HG03342 (cell line): Measurements from ENCODE around the gene NPTN.
"Not testable (repeated sequence)": the region's sequence is repeated elsewhere in the genome, so short reads cannot be mapped to it uniquely, and the experiment has no call there.

Experiments used
- ATAC-seq: cut with Tn5 transposase; IDR thresholded peaks from one replicate; pipeline ENCODE4 v1.9.1; 2021; ENCODE audit warnings: mild to moderate bottlenecking, moderate library complexity; ENCODE audit not compliant: unreplicated experiment

The NPTN gene

GRCh38 chr15:73601451-73602445, 31.4 kb downstream of the NPTN start:
- ATAC-seq, result no peak

- no peak for ATAC-seq
Measured at GRCh38 chr15:73600413-73601335, 32.5 kb downstream of the NPTN start.

DNA sequence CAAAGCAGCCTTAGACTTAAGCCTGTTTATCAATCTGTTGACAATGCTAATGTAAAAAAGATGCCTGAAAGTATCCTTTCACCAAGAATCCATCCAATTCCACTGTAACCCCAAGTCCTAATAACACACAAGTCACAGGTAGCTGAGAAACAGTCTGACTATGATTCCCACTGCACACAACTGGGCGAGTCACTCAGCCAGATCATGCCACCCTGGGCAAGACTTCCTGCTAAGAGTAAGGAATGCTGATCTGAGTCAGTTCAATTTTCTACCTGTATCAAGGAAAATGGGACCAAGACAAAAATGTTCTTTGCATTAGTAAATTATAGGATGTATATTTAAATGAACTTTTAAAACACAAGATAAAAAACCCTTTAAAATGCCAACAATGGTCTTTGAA, 33.3 kb downstream of the NPTN start:
- no peak for ATAC-seq

DNA sequence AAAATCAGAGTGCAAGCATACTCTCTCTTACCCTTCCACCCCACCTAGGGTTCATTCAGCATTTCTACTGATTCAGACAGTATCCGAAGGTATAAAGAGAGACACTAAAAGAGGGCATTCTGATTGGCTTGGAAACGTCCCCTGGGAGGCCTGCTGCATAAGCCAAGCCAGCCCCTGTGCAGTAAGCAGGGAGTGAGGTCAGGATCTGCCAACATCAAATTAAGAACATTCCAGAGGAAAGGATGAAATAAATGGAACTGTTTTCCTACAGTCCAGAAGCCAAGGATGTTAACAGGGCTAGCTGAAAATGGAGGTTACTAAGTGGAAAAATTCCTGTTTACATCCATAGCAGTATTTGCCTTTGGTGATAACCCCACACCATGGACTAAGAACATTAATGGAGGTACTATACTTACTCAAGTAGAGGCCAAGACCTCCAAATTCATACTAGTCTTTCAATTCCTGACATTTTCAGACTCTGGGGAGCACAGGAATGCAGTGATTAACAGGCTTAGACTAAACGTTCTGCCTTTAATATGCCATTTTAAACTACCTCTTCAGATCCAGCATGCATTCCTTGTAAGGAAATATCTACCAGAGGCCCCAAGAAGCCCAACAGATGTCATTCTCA, 34.5 kb downstream of the NPTN start:
- ATAC-seq, result no peak

GRCh38 chr15:73597036-73597638, 36.1 kb downstream of the NPTN start:
- ATAC-seq, result no peak

- no peak for ATAC-seq
Measured at GRCh38 chr15:73596174-73596573, 37.0 kb downstream of the NPTN start.

GRCh38 chr15:73594109-73594508, 39.1 kb downstream of the NPTN start:
- ATAC-seq, result no peak

DNA sequence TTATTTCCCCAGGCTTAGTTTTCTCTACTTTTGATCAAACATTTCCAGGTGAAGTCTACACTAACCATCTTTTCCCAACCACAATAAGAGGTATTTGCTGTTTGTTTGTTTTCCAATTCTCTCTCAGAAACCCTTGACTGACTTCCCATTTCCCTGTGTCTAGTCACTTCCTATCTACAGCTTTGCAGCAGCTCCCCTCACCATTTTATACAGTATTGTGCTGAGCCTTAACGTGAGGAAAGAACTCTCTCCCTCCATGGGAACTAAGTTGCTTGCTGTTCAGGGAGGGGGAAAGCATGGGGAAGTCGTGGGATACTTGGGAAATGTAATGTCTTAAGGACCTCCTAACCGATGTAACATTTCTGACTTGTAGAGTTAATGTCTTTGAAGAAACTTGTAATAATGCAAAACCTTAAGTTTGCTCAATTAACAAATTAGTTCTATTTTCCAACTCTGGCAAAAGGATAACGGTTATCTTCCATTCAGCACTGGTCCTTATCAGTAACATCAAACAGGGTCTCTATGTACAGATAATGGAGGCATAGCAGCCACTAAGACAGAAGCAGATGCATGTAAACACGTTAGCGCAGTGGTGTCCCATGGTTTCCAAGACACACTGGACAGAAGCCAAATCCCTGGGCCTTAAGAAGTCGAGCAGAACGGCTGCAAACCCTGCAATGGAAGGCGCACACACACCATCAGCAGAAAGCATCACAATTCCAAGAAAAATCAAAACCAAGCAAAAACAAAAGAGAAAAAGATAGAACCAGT, 39.7 kb downstream of the NPTN start:
- no peak for ATAC-seq

DNA sequence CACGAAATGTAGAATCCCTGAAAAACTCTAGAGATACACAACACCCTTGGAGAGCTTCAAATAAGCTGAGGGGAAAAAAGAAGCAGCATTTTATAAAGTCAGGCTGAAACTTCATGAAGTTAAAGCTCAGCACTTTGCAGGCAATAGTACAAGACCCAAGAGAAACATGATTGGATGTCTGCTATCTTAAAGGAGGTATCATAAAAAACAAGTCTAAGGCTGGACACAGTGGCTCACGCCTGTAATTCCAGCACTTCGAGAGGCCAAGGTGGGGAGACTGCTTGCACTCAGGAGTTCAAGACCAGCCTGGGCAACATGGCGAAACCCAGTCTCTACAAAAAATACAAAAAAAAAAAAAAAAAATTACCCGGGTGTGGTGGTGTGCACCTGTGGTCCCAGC, 42.9 kb downstream of the NPTN start:
- ATAC-seq, result no peak

DNA sequence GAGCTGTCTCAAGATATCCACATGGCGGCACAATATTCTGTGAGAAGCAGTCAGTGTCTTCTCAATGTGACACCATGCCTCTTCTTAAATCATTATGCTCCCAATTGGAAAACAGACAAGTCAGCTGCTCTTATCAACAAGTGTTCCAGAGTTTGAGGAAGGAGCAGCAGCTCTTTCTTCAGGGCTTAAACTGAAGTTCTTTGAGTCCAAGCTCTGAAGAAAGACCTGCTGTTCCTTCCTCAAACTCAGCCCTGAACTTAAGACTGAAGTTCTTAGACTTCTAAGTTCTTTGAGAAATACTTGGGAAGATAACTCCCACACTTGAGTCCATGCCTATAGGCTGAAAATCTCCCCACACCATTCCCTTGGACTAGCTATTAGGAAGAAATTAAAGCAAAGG, 43.4 kb downstream of the NPTN start:
- no peak for ATAC-seq

DNA sequence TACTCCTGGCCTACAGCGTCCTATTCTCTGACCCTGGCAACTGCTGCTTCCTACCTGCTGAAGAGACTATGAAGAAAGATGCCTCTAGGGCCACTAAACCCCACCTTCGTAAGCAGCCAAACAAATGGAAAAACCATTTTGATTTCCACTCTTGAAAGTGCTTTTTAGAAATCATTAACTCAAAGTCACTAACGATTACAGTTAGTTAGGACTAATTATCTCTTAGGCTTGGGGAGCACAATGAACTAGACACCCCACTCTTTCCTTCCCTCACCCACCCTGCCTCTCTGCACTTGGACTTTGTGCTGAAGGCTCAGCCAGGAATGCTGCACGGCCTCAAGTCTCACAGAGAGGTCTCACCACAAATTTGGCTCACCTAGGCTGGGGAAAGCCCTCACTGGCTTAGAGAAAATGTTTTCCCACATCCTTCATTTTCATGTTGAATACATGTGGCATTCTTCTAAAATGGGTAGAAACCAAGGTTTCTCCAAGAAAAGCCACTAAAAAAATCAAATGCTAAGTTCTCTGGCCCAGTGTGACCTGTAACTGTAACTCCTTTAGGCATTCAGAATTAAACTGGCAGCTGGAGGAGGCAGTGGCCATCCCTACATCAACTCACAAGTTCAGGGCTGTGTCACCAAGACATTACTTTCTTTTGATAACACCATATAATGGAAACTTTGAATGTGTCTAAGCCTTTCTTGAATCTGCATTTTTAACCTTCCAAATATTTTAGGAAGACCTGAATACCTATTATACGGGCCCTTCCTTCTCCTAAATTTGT, 47.1 kb downstream of the NPTN start:
- no peak for ATAC-seq

- no peak for ATAC-seq
Measured at GRCh38 chr15:73584699-73585420, 48.3 kb downstream of the NPTN start.

- no peak for ATAC-seq
Measured at GRCh38 chr15:73583544-73583943, 49.6 kb downstream of the NPTN start.

DNA sequence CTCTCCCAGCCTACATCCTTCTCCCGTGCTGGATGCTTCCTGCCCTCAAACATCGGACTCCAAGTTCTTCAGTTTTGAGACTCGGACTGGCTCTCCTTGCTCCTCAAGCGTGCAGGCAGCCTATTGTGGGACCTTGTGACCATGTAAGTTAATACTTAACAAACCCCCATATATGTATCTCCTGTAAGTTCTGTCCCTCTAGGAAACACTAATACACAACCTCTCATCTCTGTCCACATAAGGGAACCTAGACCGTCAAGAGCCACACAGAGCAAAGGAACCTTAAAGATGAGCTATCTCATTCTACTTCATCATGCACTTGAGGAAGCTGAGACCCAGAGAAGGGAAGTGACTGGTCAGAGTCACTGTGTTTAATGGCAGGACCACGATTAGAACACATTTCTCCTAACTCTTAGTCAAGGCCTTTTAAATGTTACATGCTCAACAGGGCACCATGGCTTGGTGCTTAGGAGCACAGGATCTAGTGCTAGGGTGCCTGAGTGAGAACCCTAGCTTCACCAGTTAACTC, 50.3 kb downstream of the NPTN start:
- no peak for ATAC-seq

DNA sequence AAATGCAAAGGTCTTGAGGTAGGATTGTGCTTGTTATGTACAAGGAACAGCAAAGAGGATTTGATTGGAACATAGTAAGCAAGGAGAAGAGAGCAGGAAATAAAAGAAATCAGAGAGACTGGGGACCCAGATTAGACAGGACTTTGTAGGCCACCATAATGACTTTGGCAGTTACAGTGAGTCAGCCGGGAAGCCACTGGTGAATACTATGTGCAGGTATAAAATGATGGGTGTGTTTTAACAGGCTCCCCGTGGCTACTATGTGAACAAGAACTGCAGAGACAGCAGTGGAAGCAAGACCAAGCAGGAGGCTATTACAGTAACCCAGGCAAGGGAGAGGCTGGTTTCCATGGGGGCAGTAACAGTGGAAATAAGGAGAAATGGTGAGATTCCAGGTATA, 55.2 kb downstream of the NPTN start:
- no peak for ATAC-seq

GRCh38 chr15:73577593-73577992, 55.6 kb downstream of the NPTN start:
- ATAC-seq, result not testable (repeated sequence)

DNA sequence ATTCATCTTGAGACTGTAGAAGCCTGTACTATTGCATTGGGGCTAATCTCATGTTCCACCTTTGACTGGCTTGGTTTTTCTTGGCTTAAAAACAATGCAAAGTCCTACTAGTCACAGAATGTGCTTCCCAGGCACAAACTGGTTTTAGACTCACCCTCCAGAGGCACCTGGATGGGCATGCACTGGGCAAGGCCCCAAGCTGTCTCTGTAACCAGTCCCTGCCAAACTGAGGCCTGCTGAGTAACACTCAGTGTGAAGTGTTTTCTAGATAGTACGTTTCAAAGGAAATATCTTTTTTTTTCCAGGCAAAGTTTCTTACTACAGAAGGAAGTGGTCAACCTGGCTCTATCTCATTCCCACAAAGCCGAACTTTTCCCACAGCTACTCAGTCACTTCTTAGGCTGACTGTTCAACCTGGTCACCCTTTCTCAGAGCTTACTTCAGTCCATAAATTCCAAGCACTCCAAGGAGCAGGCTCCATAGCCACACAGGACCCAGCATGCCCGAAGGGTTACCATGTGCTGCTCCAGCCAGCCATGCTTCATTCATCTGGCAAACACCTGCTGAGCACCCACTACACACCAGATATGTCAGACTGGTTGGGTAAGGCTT, 57.4 kb downstream of the NPTN start:
- ATAC-seq, result no peak

DNA sequence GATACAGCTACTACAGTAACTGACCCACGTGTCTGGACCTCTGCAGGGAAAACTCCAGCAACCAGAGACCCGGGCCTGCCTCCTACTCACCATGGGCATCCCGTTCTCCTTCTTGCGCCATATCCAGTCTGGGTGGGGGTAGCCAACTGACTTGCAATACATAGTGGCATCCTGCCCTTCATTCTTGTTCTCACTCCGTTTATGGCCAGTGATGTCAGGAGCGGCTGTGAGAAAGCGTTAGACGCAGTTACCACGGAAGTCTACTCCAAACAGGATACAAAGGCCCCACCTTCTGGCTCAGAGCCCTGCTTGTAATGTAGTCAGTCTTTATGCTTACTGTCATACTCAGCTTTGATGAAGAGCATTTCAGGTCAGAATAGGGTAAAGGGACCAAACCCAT, 59.6 kb downstream of the NPTN start:
- no peak for ATAC-seq
